ENCODE results near the gene CIB4. TPM values are rescaled to one million over a fixed set of nuclear protein-coding genes. Genes with fewer than 3 reads are reported as not detected.

Gene CIB4
- total RNA-seq, 1 donor from 2014 or later, result not detected

- ATAC-seq, result no peak
Observed at GRCh38 chr2:26619521-26619951, 21.6 kb downstream of the CIB4 start.

GRCh38 chr2:26619096-26619495 lies 22.1 kb downstream of the CIB4 start:
- no peak for ATAC-seq

GRCh38 chr2:26618611-26619010 lies 22.6 kb downstream of the CIB4 start:
- ATAC-seq, result no peak

GRCh38 chr2:26617588-26618083 lies 23.5 kb downstream of the CIB4 start:
- ATAC-seq, result no peak

GRCh38 chr2:26616706-26617587 lies 24.2 kb downstream of the CIB4 start:
- ATAC-seq, result no peak

GRCh38 chr2:26615860-26616705 lies 25.1 kb downstream of the CIB4 start:
- no peak for ATAC-seq

- ATAC-seq, result no peak
Observed at GRCh38 chr2:26615336-26615859, 25.8 kb downstream of the CIB4 start.

- no peak for ATAC-seq
Observed at GRCh38 chr2:26614216-26615138, 26.7 kb downstream of the CIB4 start.

- ATAC-seq, result no peak
Observed at GRCh38 chr2:26613241-26614215, 27.6 kb downstream of the CIB4 start.

- no peak for ATAC-seq
Observed at GRCh38 chr2:26612522-26613240, 28.5 kb downstream of the CIB4 start.

- no peak for ATAC-seq
Observed at GRCh38 chr2:26612034-26612433, 29.1 kb downstream of the CIB4 start.

- no peak for ATAC-seq
Observed at GRCh38 chr2:26610504-26611335, 30.4 kb downstream of the CIB4 start.

GRCh38 chr2:26609839-26610277 lies 31.3 kb downstream of the CIB4 start:
- ATAC-seq, result no peak

- ATAC-seq, result no peak
Observed at GRCh38 chr2:26609205-26609631, 31.9 kb downstream of the CIB4 start.

- no peak for ATAC-seq
Observed at GRCh38 chr2:26608557-26608956, 32.6 kb downstream of the CIB4 start.

GRCh38 chr2:26607698-26608097 lies 33.5 kb downstream of the CIB4 start:
- ATAC-seq, result no peak

GRCh38 chr2:26606847-26607190 lies 34.3 kb downstream of the CIB4 start:
- ATAC-seq, result peak; percentile 95

- peak; percentile 36 for ATAC-seq
Observed at GRCh38 chr2:26605999-26606846, 34.9 kb downstream of the CIB4 start.

Data from esophagus mucosa (tissue), 1 donor.